CD4-positive, alpha-beta T cell treated with Interleukin-2 at 100 ng/mL for 4 hours (primary cell): ENCODE measurements around the gene PDK2.

Experiments
- DNase-seq: peaks from one replicate; pipeline ENCODE4 v3.0.0-alpha.2; 2020; ENCODE audit warnings: low spot score

The PDK2 gene

GRCh38 chr17:50136096-50136687 lies 41.0 kb downstream of the PDK2 start:
- no peak for DNase-seq

- no peak for DNase-seq
These were observed 41.9 kb downstream of the PDK2 start for GRCh38 chr17:50137042-50137441.

- no peak for DNase-seq
These were observed 44.1 kb downstream of the PDK2 start for GRCh38 chr17:50139185-50139783.

- DNase-seq, result peak; percentile 84
These were observed 45.1 kb downstream of the PDK2 start for GRCh38 chr17:50139950-50140885.

GRCh38 chr17:50141026-50141744 lies 46.0 kb downstream of the PDK2 start:
- no peak for DNase-seq

- DNase-seq, result no peak
These were observed 46.6 kb downstream of the PDK2 start for GRCh38 chr17:50141745-50142110.

GRCh38 chr17:50143461-50144176 lies 48.5 kb downstream of the PDK2 start:
- DNase-seq, result no peak

- DNase-seq, result no peak
These were observed 49.2 kb downstream of the PDK2 start for GRCh38 chr17:50144355-50144754.

- DNase-seq, result no peak
These were observed 49.8 kb downstream of the PDK2 start for GRCh38 chr17:50144845-50145531.

GRCh38 chr17:50145532-50146229 lies 50.5 kb downstream of the PDK2 start:
- DNase-seq, result no peak

GRCh38 chr17:50146230-50146926 lies 51.2 kb downstream of the PDK2 start:
- DNase-seq, result no peak

GRCh38 chr17:50146927-50147665 lies 51.9 kb downstream of the PDK2 start:
- no peak for DNase-seq

GRCh38 chr17:50147841-50148225 lies 52.7 kb downstream of the PDK2 start:
- no peak for DNase-seq

GRCh38 chr17:50148226-50149090 lies 53.3 kb downstream of the PDK2 start:
- peak; percentile 86 for DNase-seq

- no peak for DNase-seq
These were observed 53.9 kb downstream of the PDK2 start for GRCh38 chr17:50149091-50149416.

- peak; percentile 51 for DNase-seq
These were observed 54.5 kb downstream of the PDK2 start for GRCh38 chr17:50149417-50150353.

GRCh38 chr17:50150354-50151040 lies 55.3 kb downstream of the PDK2 start, which contains the start of gene PPP1R9B:
Gene PPP1R9B (minus strand): TSS chr17:50150677. CDS start chr17:50150513, 164 bp downstream.
- no peak for DNase-seq
